Measurements from ENCODE around the gene TRIM63. TPM values are rescaled to one million over a fixed set of nuclear protein-coding genes. Genes with fewer than 3 reads are reported as not detected.

The TRIM63 gene
- total RNA-seq, 1 experiment from 2014 or later = not detected

GRCh38 chr1:26047278-26047874 lies 20.1 kb downstream of the TRIM63 start:
- TF ChIP-seq CTCF (conservative IDR thresholded peaks at IDR 0.05) = no peak
- no CpG with 5 or more reads among the region's 7 CpGs for WGBS (ENCODE audit: extremely low coverage, insufficient read length, low lambda C conversion rate)

More at GRCh38 chr1:26047278-26047874, 20.1 kb downstream of the TRIM63 start:
- H3K79me1 ChIP-seq (ENCODE audit: insufficient read depth, low read depth, low read length, poor library complexity, severe bottlenecking) = no peaks in the 10 kb centered on the region
- no peak overlapping the region for H4K5ac ChIP-seq (ENCODE audit: insufficient read length, low read depth, low read length)
- no peak overlapping the region for H2BK5ac ChIP-seq (ENCODE audit: insufficient read length, low read length)
- H2BK120ac ChIP-seq (ENCODE audit: low read depth, low read length, poor library complexity, severe bottlenecking) = no peak overlapping the region
- peaks cover 10% of the 10 kb centered on the region for H3K23me2 ChIP-seq (ENCODE audit: insufficient read length, low read depth, low read length, poor library complexity, severe bottlenecking)
- H2BK12ac ChIP-seq (ENCODE audit: insufficient read length, low read depth, low read length) = no peak overlapping the region
- no peak overlapping the region for H3K23ac ChIP-seq (ENCODE audit: insufficient read length, low read depth, low read length)
- no peak overlapping the region for H3K56ac ChIP-seq (ENCODE audit: insufficient read length, low read depth, low read length)
- Mint-ChIP-seq H3K27ac (no peak overlapping the region), H3K4me1 (peaks cover 5 to 9% of the 10 kb centered on the region in 2 experiments; a peak in 3 of 4 replicates), H3K4me3 (peak overlapping the region in 1 of 2 experiments; percentile 63; a peak in 2 of 5 replicates), H3K27me3 (ENCODE audit: low read depth) (peaks cover 96% of the 10 kb centered on the region), H3K9me3 (no peaks in the 10 kb centered on the region; a peak in 1 of 5 replicates), H3K36me3 (ENCODE audit: insufficient read depth in 1 of 3, low read depth in 3 of 3) (no peaks in the 10 kb centered on the region)
- H3T11ph ChIP-seq (ENCODE audit: low read length) = no peak overlapping the region
- no peaks in the 10 kb centered on the region for H3K9me3 ChIP-seq (ENCODE audit: control insufficient read depth, low read depth, low read length)
- H3K27me3 ChIP-seq (ENCODE audit: insufficient read depth, low read length) = peaks cover 51% of the 10 kb centered on the region
- H3K14ac ChIP-seq (ENCODE audit: insufficient read depth, low read length) = no peak overlapping the region
- no peak overlapping the region for H4K91ac ChIP-seq (ENCODE audit: insufficient read length, low read depth, low read length)
- H4K20me1 ChIP-seq (ENCODE audit: control insufficient read depth, insufficient read depth, insufficient read length) = peaks cover 4% of the 10 kb centered on the region
- no peaks in the 10 kb centered on the region for H3K4me1 ChIP-seq (ENCODE audit: insufficient read depth, low read length)
- H3K27ac ChIP-seq (ENCODE audit: insufficient read length, low read depth, low read length) = no peak overlapping the region
- no peak overlapping the region for H2AK5ac ChIP-seq (ENCODE audit: insufficient read length, low read length)
- no peak overlapping the region for H3K4me2 ChIP-seq (ENCODE audit: insufficient read depth, insufficient read length, low read length)
- no peaks in the 10 kb centered on the region for H3K79me2 ChIP-seq (ENCODE audit: insufficient read depth, low read length)
- no peak overlapping the region for H2BK15ac ChIP-seq (ENCODE audit: low read depth, low read length)
- no peak for DNase-seq
- no peak overlapping the region for H2BK20ac ChIP-seq (ENCODE audit: low read depth, low read length, poor library complexity, severe bottlenecking)
- H3K9ac ChIP-seq (ENCODE audit: extremely low read depth, insufficient read length, low read length) = no peak overlapping the region
- H2AFZ ChIP-seq (ENCODE audit: low read length) = no peak overlapping the region
- no peak overlapping the region for H3K4ac ChIP-seq (ENCODE audit: low read depth, low read length)
- H4K8ac ChIP-seq (replicated peaks; ENCODE audit: insufficient read length, low read depth, low read length) = no peak overlapping the region
- no peak overlapping the region for H3K18ac ChIP-seq (ENCODE audit: insufficient read length, low read depth, low read length)
